ENCODE data around the gene SLCO3A1.

The SLCO3A1 gene

GRCh38 chr15:92071045-92071634, 217.6 kb downstream of the SLCO3A1 start (continued):
- TF ChIP-seq ZNF184 (tag by site-specific recombination; IDR thresholded peaks at IDR 0.05) (no peak), YY2 (tag by site-specific recombination; IDR thresholded peaks at IDR 0.05) (no peak), ZNF302 (tag by site-specific recombination; IDR thresholded peaks at IDR 0.05; ENCODE audit: low read depth) (no peak), KLF17 (tag by site-specific recombination; IDR thresholded peaks at IDR 0.05) (no peak)

- POLR2A ChIA-PET, result no interaction called here
- H3K9me3 ChIP-seq (ENCODE audit: control insufficient read depth, insufficient read depth, low read depth, low read length), result no peaks in the 10 kb centered on the region
- CTCF ChIA-PET, result interaction anchor here (0.6 to 2.1 kb wide), 5 partner anchors 367 to 1882 kb away, joined by 3 to 6 read pairs (median 3); no protein-coding TSS in a partner anchor
Observed at GRCh38 chr15:92073044-92073785, 219.7 kb downstream of the SLCO3A1 start.

GRCh38 chr15:92074101-92074500, 220.6 kb downstream of the SLCO3A1 start:
- Histone ChIP-seq H3K27ac (ENCODE audit: extremely low read depth, low read depth, low read length) (no peak overlapping the region), H3K4me1 (ENCODE audit: control insufficient read depth, insufficient read depth, low read length) (peaks cover 2% of the 10 kb centered on the region; the same call in 1 of the 2 replicates), H3K36me3 (ENCODE audit: control insufficient read depth in 2 of 2, insufficient read depth in 1 of 2, low read length in 2 of 2) (no peaks in the 10 kb centered on the region), H3K4me3 (ENCODE audit: low read depth, low read length) (no peak overlapping the region), H3K9me3 (ENCODE audit: control insufficient read depth, insufficient read depth, low read depth, low read length) (no peaks in the 10 kb centered on the region)
- ChIA-PET CTCF (interaction anchor here (2.1 kb wide), 1 partner anchor 368 kb away, joined by 6 read pairs; no protein-coding TSS in a partner anchor), POLR2A (no interaction called here)
- TF ChIP-seq ZNF785 (tag by site-specific recombination; IDR thresholded peaks at IDR 0.05), result no peak
- TF ChIP-seq ZNF18 (tag by site-specific recombination; IDR thresholded peaks at IDR 0.05), result no peak
- TF ChIP-seq GLI2 (tag by site-specific recombination; IDR thresholded peaks at IDR 0.05; ENCODE audit: borderline replicate concordance, low read depth), result no peak
- TF ChIP-seq ZNF48 (tag by site-specific recombination; IDR thresholded peaks at IDR 0.05), result no peak
- no peak for TF ChIP-seq ZNF280C (tag by site-specific recombination; IDR thresholded peaks at IDR 0.05)
- no peak for TF ChIP-seq ZNF514 (tag by site-specific recombination; IDR thresholded peaks at IDR 0.05)
- TF ChIP-seq HOXD13 (CRISPR knock-in tag; IDR thresholded peaks at IDR 0.05; ENCODE audit: borderline replicate concordance), result no peak
- no peak for TF ChIP-seq ZNF302 (tag by site-specific recombination; IDR thresholded peaks at IDR 0.05; ENCODE audit: low read depth)
- no peak for TF ChIP-seq ZNF37A (tag by site-specific recombination; IDR thresholded peaks at IDR 0.05)
- no peak for TF ChIP-seq ZNF175 (tag by site-specific recombination; IDR thresholded peaks at IDR 0.05)
- no peak for TF ChIP-seq SP7 (tag by site-specific recombination; IDR thresholded peaks at IDR 0.05)
- TF ChIP-seq ZNF558 (tag by site-specific recombination; IDR thresholded peaks at IDR 0.05), result no peak
- TF ChIP-seq ZNF2 (tag by site-specific recombination; IDR thresholded peaks at IDR 0.05), result no peak
- no peak for TF ChIP-seq ZNF529 (tag by site-specific recombination; IDR thresholded peaks at IDR 0.05; ENCODE audit: insufficient replicate concordance)

More at GRCh38 chr15:92073044-92073785, 219.7 kb downstream of the SLCO3A1 start:
- Histone ChIP-seq H3K4me3 (ENCODE audit: low read depth, low read length) (no peak overlapping the region), H3K27ac (ENCODE audit: extremely low read depth, low read depth, low read length) (no peak overlapping the region), H3K36me3 (ENCODE audit: control insufficient read depth in 2 of 2, insufficient read depth in 1 of 2, low read length in 2 of 2) (no peaks in the 10 kb centered on the region), H3K4me1 (ENCODE audit: control insufficient read depth, insufficient read depth, low read length) (peaks cover 2% of the 10 kb centered on the region; the same call in 1 of the 2 replicates)
- no peak for TF ChIP-seq KLF8 (tag by site-specific recombination; IDR thresholded peaks at IDR 0.05)
- TF ChIP-seq SCRT1 (tag by site-specific recombination; IDR thresholded peaks at IDR 0.05; ENCODE audit: borderline replicate concordance), result no peak
- no peak for TF ChIP-seq CTCF (tag by site-specific recombination; IDR thresholded peaks at IDR 0.05)
- no peak for TF ChIP-seq WT1 (tag by site-specific recombination; IDR thresholded peaks at IDR 0.05)
- no peak for TF ChIP-seq ZNF670 (tag by site-specific recombination; IDR thresholded peaks at IDR 0.05; ENCODE audit: low read depth)
- TF ChIP-seq PRDM1 (tag by site-specific recombination; IDR thresholded peaks at IDR 0.05), result no peak
- no peak for TF ChIP-seq ZNF24 (tag by site-specific recombination; IDR thresholded peaks at IDR 0.05)
- no peak for TF ChIP-seq ZNF366 (tag by site-specific recombination; conservative IDR thresholded peaks at IDR 0.05)
- TF ChIP-seq GLI2 (tag by site-specific recombination; IDR thresholded peaks at IDR 0.05; ENCODE audit: borderline replicate concordance, low read depth), result no peak
- TF ChIP-seq ZNF677 (tag by site-specific recombination; IDR thresholded peaks at IDR 0.05), result no peak
